NCI-H2171 treated with DMSO at 0.1 percent for 48 hours (cell line): ENCODE results near the gene RBM12.
"Not testable (repeated sequence)": the region's sequence is repeated elsewhere in the genome, so short reads cannot be mapped to it uniquely, and the experiment has no call there.

Experiments
- DNase-seq: peaks from one replicate; lab custom pipeline; 2025; lab: John Stamatoyannopoulos, UW

RBM12 gene, protein sequence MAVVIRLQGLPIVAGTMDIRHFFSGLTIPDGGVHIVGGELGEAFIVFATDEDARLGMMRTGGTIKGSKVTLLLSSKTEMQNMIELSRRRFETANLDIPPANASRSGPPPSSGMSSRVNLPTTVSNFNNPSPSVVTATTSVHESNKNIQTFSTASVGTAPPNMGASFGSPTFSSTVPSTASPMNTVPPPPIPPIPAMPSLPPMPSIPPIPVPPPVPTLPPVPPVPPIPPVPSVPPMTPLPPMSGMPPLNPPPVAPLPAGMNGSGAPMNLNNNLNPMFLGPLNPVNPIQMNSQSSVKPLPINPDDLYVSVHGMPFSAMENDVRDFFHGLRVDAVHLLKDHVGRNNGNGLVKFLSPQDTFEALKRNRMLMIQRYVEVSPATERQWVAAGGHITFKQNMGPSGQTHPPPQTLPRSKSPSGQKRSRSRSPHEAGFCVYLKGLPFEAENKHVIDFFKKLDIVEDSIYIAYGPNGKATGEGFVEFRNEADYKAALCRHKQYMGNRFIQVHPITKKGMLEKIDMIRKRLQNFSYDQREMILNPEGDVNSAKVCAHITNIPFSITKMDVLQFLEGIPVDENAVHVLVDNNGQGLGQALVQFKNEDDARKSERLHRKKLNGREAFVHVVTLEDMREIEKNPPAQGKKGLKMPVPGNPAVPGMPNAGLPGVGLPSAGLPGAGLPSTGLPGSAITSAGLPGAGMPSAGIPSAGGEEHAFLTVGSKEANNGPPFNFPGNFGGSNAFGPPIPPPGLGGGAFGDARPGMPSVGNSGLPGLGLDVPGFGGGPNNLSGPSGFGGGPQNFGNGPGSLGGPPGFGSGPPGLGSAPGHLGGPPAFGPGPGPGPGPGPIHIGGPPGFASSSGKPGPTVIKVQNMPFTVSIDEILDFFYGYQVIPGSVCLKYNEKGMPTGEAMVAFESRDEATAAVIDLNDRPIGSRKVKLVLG

DNA sequence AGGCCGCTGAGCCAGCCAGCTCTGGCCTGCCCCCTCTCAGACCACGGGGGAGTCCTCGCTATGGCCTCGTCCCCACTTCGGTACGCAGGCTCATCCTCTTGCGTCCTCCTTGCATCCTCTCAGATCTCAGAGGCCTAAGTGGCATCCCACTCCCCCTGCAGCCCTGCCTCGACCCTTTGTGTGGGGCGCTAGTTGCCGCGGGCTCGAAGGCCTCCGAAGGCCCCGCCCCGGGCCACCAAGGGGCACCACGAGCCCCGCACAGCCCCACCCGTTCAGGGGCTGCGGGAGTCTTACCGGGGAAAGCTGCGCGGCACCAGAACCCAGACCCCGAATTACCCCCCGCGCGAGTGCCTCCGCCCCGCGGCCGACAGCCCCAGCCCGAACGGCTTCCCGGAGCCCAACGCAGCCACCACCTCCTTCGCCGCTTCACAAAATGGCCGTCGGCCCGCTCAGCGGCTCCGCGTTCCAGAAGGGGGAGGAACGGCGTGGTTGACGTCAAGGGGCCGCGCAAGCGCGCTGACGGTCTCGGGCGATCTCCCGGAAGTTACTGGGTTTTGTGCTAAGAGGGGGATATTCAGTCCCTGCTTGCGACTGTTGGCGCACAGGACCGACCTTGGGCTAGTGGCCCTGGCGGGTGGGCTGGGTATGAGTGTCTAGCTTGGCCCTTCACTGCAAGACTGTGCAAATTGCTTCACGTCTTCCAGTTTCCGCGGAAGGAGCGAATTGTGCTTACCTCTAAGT, at the start of gene RBM12, which contains the start of gene CPNE1:
RBM12 (minus strand) TSS at position 435 of the 741 bp plus-strand sequence. CDS start 9,578 bp downstream, outside the sequence.
CPNE1 (minus strand) TSS at position 435 of the 741 bp plus-strand sequence. CDS start 31,977 bp downstream, outside the sequence.
- peak; percentile 98 for DNase-seq

DNA sequence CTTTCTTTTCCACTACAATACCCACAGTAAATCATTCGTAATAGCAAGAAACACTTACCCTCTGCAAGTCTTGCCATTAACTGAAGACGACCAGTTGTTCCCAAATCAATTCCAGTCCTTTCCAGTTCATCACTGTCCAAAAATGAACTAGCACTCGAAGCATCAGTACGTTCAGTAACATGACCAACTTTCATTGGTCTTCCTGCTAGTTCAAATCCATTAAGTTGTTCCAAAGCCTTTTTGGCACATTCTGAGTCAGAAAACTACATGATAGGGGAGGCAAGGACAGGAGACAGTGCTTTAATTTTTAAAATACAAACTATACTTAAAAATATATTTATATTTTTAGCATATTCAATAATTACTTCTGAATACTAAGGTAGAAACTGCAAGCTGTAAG, 49.4 kb upstream of the RBM12 start:
- DNase-seq = no peak

DNA sequence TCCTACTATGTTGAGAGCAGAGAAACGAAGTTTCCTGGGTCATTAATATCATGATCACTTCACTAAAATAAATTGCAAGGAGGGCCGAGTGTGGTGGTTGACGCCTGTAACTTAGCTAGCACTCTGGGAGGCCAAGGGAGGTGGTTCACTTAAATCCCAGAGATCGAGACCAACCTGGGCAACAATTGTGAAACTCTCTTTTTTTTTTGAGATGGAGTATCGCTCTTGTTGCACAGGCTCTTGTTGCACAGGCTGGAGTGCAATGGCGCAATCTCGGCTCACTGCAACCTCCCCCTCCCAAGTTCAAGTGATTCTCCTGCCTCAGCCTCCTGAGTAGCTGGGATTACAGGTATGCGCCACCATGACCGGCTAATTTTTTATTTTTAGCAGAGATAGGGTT, 48.4 kb upstream of the RBM12 start:
- DNase-seq = not testable (repeated sequence)

DNA sequence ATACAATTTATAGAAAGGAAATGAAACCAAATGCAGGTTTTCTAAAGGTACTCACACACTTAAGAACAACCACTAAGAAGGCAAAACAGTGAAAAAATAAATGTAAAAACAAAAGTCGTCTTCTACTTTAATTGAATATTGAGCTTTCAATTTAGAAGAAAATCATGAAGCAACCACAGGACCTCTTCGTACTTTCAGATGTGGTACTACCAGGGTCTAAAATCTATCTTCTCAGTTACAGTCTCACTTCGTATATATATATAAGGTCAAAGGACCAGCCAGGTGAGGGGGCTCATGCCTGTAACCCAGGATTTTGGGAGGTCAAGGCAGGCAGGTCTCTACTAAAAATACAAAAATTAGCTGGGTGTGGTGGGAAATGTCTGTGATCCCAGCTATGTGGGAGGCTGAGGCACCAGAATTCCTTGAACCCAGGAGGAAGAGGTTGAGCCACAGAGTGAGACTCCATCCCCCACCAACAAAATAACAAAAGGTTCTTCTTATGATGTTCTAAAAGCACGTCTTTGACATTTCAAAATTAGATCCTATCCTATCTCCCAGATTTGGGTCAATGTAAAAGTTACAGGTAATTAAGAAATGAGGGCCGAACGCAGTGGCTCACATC, 47.0 kb upstream of the RBM12 start:
- no peak for DNase-seq

DNA sequence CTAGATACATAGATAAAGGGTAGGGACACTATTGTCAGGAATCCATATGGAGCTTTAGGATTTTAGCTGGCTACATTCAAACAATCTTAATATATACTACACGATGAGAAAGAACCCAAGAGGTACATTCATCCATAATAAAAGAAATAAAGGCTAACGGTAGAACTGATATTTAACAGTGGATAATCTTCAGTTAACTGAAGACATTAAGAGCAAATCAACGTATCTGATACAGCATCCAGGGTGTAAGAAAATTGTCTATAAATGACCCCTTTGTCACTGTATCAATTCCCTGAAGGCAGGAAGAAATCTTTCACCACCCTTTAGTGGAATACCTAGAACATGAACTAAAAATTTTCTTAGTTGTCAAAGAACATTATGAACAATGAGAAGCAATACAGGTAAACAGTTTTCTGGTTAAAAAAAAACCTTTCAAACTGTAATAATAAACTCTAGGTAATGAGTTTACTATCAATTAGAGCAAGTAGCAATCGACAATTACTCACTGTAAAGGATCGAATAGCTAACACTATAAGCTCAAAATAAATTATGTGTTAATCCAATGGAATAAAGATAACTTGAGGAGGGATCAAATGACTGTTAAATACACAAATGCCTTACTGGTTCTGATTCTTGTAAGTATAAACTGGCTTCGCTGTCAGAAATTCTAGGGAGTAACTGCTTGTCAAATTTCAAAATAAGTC, 46.3 kb upstream of the RBM12 start:
- no peak for DNase-seq

DNA sequence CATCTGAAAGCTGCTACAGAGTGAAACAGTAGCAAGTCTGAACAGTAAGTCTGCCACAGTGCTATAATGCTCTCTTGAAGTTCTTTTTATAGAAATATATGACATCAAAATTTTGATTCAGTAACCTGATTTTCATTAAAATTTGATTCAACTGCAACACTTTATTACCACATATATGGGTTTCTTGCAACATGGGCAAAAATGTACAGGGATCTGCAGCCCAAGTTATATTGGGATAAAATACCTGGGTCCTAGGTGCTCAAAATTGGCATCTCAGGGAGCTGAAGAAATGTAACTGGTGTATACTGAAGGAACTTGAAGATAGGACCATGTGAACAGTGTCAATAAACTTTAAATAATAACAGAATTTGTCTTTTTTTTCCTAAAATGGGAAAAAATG, 45.3 kb upstream of the RBM12 start:
- no peak for DNase-seq

DNA sequence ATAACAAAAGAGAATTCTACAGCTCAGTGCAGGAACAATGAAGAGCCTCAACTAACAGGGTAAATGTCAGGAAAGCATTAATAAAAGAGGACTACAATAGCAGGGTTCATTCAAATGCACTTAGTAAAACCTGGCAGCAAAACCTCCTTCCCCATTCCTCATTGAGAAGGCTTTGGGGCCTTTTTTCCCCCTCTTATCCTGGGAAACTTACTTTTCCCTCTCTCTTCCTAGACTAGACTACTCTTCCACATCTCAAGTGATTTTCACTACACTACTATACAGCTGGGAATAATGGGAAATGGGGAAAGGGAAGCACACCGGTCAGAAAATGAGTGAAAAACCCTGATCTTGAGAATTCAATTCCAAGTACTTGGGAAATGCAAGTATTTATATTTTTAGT, 44.6 kb upstream of the RBM12 start:
- no peak for DNase-seq

DNA sequence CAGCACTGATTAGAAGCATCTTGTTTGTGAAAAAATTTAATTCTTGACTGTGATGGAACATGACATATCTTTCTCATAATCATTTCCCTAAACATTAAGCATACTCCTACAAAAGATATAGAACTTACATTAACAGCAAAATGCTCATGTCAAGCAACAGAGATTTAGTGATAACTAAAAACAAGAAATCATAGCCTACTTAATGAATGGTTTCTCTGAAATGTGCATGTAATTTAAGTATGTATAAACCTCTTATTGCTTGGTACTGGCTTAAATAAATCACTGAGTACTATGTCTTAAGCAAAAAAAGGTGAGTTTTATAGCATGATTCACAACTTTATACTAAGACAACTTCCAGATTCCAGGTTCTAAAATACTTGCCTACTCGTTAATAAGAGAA, 43.8 kb upstream of the RBM12 start:
- no peak for DNase-seq

DNA sequence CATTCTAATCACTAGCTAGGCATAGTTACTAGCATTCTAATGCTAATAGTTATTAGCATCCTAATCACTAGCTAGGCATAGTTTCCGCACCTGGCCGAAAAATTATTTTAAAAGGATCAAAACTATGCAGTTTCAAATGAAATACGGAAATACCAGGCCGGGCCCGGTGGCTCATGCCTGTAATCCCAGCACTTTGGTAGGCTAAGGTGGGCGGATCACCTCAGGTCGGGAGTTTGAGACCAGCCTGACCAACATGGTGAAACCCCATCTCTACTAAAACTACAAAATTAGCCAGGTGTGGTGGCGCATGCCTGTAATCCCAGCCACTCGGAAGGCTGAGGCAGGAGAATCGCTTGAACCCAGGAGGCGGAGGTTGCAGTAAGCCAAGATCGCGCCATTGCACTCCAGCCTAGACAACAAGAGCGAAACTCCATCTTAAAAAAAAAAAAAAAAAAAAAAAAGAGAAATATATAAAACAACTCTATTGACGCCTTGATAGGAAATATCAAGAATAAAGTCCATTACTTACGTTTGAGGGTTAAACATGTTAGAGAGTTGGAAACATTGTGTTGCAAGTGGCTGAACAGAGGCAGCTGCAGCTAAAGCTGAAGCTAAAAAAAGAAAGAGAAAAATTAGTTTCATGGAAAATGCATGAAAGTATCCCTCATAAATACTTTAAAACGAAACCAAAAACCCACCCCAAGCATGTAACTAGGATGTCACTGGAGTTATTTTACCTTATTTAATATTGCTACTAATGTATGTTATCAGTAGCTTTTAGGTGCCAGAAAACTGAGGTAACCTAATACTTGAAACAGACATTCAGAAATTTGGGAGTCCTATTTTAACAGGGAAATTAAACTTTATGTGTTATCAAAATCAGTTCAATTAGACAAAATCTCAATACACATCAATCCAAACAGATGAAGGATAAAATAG, 42.2 kb upstream of the RBM12 start:
- DNase-seq = not testable (repeated sequence)

DNA sequence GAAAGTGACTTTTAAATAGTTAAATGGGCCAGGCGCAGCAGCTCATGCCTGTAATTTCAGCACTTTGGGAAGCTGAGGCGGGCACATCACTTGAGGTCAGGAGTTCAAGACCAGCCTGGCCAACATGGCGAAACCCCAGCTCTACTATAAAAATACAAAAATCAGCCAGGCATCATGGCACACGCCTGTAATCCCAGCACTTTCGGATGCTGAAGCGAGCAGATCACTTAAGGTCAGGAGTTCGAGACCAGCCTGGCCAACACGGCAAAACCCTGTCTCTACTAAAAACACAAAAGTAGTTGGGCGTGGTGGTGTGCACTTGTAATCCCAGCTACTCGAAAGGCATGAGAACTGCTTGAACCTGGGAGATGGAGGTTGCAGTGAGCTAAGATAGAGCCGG, 41.2 kb upstream of the RBM12 start:
- not testable (repeated sequence) for DNase-seq

DNA sequence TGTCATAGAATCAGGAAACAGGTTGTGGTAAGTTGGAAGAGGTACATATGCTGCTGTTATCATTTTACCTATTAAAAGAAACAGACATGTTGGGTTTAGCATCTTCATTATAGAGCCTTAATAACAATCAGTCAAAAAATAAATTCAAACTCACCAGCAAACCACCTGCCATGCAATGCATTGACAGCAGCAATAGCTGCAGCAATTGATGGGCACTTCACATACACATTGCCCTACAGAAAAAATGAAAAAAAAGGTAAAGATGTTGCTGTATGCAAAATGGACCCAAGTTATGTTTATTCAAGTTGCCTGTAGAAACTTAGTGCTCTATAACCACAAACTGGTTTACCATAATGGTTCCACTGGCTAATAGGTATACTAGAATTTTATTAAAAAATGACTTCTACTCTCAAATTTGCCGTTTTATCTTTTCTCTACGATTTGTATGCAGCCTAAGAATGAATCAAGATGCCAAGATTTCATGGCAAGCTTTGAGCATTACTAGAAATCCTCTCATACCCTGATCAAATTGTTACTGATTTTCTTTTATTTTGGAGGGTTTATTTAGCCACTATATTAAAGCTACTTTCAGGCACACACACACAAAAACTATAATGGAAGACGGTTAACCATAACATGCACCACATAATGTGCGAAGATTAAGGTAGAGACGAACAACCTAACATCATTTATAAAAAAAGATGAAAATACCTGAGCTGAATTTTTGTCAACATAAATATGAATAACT, 40.0 kb upstream of the RBM12 start:
- no peak for DNase-seq

DNA sequence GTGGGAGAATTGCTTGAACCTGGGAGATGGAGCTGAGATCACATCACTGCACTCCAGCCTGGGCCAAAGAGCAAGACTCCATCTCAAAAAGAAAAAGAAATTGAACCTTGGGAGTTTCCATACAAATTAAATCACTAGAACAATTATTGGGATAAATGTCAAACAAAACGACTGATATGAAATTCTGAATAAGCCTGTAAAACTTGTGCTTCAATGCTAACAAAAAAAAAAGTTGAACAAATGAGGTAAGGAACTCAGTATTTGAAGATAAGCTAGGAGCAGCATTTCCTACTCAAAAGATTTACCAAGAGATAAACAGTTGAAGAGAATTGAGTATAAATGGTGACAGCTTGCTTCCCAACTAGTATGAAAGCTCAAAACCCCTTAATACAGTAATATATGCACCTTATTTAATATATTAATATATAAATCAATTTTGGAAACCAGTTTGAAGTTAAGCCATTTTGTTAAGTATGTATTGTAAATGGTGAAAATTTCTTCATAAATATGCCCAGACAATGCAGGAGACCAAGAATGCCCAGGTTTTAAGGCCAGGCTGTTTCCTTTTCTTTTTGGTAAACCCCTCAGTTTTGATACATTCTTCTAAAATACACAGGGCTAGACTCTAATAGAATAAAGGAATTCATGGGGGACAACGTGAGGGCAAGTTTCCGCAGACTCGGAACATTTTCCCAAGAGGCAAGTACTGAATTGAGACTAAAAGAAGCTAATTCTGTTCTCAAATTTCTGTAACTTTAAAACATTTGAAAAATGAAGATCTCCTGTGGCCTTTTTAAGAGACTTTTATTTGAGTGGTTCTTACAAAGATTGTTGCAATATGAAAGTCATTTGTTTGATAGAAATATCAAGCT, 38.4 kb upstream of the RBM12 start:
- DNase-seq = no peak

DNA sequence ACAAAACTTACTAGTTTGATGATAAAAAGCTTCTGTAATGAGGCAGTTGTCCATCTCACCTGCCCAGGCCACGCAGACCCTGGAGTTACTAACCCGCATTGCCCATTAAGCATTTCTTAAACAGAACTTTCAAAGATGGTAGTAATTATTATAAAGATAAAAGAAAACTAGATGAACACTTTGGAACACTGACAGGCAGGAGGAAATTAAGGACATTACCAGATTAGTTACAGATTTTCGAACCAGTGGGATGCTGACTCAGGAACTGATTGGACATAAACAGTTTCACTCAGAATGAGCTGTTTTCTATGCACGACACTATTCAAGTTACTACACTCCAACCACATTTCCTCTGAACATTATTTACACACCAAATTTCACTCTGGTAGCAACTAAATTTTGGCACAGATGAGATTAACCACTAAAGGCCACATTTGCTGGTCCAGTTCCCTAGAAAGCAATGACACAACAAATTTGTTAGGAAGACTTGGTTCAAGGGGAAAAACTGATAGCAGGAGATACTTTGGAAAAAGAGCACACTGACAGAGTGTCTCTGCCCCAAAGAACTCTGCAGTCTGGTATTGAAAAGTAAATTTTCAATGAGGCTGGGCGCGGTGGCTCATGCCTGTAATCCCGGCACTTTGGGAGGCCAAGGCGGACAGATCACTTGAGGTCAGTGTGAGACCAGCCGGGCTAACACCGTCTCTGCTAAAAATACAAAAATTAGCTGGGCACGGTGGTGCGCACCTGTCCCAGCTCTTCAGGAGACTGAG, 37.5 kb upstream of the RBM12 start:
- no peak for DNase-seq

DNA sequence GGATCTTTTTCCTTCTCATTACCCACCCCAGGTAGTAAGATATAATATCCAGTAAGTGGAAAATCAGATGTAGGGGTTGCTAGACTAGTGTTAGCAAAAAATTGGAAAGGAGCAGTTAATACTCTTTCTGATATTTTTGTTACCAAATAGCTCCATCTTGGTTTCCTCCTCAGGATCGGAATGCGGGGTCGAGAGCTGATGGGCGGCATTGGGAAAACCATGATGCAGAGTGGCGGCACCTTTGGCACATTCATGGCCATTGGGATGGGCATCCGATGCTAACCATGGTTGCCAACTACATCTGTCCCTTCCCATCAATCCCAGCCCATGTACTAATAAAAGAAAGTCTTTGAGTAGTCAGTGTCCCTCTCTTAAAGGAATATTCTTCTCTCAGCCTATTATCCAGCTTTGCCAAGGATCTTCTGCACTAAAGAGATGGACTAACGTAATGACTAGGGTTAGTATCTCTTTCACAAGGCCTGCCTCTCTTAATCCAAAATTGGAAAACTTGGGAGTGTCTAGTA, 36.0 kb upstream of the RBM12 start:
- no peak for DNase-seq

DNA sequence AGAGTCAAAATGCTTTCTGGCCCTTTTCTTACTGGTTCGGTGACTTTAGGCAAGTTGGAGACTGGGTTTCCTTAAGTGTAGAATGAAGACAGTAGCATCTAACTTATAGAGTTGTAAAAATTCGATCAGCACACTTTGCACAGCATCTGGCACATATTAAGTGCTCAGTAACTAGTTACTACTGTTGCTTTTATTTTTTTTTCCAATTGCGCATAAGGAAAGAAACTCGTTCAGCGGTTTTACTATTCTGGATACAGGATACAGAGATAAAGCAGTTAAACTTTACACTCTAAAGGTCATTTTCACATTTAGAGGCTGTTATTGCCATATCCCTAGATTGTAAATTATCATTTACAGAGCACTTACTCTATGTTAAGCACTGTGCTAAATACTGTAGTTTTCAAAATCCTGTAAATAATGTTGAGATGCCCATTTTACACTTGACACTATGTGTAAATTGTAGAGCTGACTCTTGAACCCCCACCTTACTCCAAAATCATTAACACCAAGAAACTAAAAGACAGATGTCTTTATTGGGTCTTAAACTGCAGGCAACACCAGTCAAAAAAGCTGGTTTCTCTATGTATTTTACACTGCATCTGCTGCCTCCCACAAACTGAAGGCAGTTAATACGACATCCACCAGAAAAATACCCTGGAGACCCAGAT, 35.4 kb upstream of the RBM12 start:
- peak; percentile 19 for DNase-seq

DNA sequence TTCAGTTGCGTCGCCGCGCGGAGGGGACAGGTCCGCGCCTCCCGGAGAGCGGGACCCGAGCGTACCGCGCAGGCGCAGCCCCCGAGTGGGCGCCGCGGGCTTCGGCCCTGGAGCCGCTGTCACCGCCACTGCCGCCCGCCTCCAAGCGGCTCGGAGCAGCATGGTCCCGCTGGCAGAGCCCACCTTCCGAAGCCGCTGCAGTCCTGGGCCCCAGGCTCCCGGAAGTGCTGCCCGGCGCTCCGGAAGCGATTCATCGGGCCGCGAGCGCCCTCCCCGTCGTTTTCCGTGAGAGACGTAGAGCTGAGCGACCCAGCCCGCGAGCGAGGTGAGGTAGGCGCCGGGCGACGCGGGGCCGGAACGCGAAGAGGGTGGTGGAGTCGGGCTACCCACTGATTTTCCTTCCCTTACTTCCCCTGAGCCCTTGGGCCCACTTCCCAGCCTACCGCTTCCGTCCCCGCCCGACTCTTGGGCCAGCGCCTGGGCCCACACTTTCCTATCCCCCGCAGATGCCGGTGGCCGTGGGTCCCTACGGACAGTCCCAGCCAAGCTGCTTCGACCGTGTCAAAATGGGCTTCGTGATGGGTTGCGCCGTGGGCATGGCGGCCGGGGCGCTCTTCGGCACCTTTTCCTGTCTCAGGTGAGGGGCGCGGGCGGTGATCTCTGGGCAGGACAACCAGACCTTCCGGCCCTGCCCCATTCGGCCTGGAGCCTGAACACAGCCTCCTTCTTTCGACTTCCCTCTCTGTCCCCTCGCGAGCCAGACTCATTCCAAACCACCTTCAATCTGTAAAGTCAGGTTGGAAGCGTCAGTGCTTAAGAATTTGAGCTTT, 34.6 kb upstream of the RBM12 start, which contains the start of the genes NFS1 and ROMO1:
NFS1 (minus strand) TSS at position 226 of the 830 bp plus-strand sequence; CDS start at position 162, 64 bp downstream.
ROMO1 (plus strand) TSS at position 279 of the 830 bp plus-strand sequence; CDS start at position 507, 228 bp downstream.
- DNase-seq = peak; percentile 95
